K562 (cell line): ENCODE data around the gene CRYBA4. TPM values are rescaled to one million over a fixed set of nuclear protein-coding genes. Genes with fewer than 3 reads are reported as not detected.
A peak's percentile ranks its signal among the peaks of the same experiment; 100 is the strongest.

Experiments
- ATAC-seq: fragments of 200-7000 bp; cut with Tn5 transposase; 3 replicates; pipeline ENCODE4 v1.9.1; 2020; ENCODE audit warnings: moderate library complexity
- BruUV-seq: library from RNA; stranded (reverse); fragments of 400-500 nt; replicated peaks from 2 replicates; lab custom pipeline; 2021; lab: Mats Ljungman, UMichigan
- CTCF ChIA-PET: fragments of 300-600 bp; formaldehyde crosslinking; extraction: SDS; loops from one replicate; lab custom pipeline; 2021; ENCODE audit warnings: low intra/inter-chr PET ratio; lab: Yijun Ruan, JAX
- POLR2A ChIA-PET: fragments of 300-600, 350-650 bp; sonication (Branson Sonifier 250); formaldehyde crosslinking; extraction: SDS; loops from one replicate; lab custom pipeline; 2021; ENCODE audit warnings: antibody characterized with exemption, inconsistent platforms; lab: Yijun Ruan, JAX
- DNase-seq, 4 experiments: peaks; one replicate each; pipeline versions ENCODE4 v3.0.0 to v3.0.0-alpha.2; 2011 to 2018; ENCODE audit warnings: low spot score in 3 of 4, mixed read lengths in 3 of 4; ENCODE audit errors: extremely low read depth in 1 of 4
- FAIRE-seq: peaks from 2 replicates; lab custom pipeline; 2011; peaks lifted over from hg19 to GRCh38; lab: Jason Lieb, UNC
- H2AFZ ChIP-seq: 2 replicates; pipeline ENCODE4 v1.6.0; 2011; ENCODE audit warnings: low read depth, low read length, control low read depth, inconsistent platforms
- H3K27ac ChIP-seq: fragments of 200-600 bp; 3 replicates; pipeline ENCODE4 v1.8.0; 2011; ENCODE audit warnings: low read depth, mild to moderate bottlenecking, control low read depth, inconsistent platforms, low read length, moderate library complexity, mixed read lengths; ENCODE audit errors: extremely low read depth
- H3K27me3 ChIP-seq, 2 experiments: fragments of 300-600 bp in 1 of 2; 2 replicates in 1 of 2; 3 replicates in 1 of 2; pipeline versions ENCODE4 v1.6.0 to v1.8.0; 2011; ENCODE audit warnings: inconsistent platforms in 2 of 2, low read length in 2 of 2, mild to moderate bottlenecking in 1 of 2, mixed read lengths in 1 of 2, moderate library complexity in 1 of 2; ENCODE audit not compliant: control insufficient read depth in 2 of 2, insufficient read depth in 2 of 2
- H3K36me3 ChIP-seq: fragments of 300-600 bp; 3 replicates; pipeline ENCODE4 v1.8.0; 2011; ENCODE audit warnings: mild to moderate bottlenecking, low read length, inconsistent platforms; ENCODE audit not compliant: control insufficient read depth, insufficient read depth
- H3K4me1 ChIP-seq, 2 experiments: fragments of 200-600 bp in 1 of 2; replicated peaks in 1 of 2; 2 replicates in 1 of 2; 3 replicates in 1 of 2; pipeline versions ENCODE4 v1.5.1 to v1.8.0; 2011; ENCODE audit warnings: inconsistent platforms in 2 of 2, low read length in 2 of 2, mild to moderate bottlenecking in 1 of 2, mixed read lengths in 1 of 2, moderate library complexity in 1 of 2; ENCODE audit not compliant: control insufficient read depth in 2 of 2, insufficient read depth in 2 of 2
- H3K4me2 ChIP-seq: 2 replicates; pipeline ENCODE4 v1.6.1; 2011; ENCODE audit warnings: low read length, control low read depth, inconsistent platforms, mixed read lengths; ENCODE audit not compliant: insufficient read depth
- H3K4me3 ChIP-seq: fragments of 200-600 bp; sonication (generic), shearing (Covaris generic); 2 replicates; pipeline ENCODE4 v1.5.1; 2016; ENCODE audit warnings: control low read depth, inconsistent platforms
- H3K79me2 ChIP-seq: fragments of 200-600 bp; 3 replicates; pipeline ENCODE4 v1.8.0; 2011; ENCODE audit warnings: low read length, inconsistent platforms; ENCODE audit not compliant: control insufficient read depth, insufficient read depth
- H3K9ac ChIP-seq, 2 experiments: 2 replicates each; pipeline versions ENCODE4 v1.6.0 to v1.6.1; 2011; ENCODE audit warnings: low read depth in 2 of 2, low read length in 2 of 2, control low read depth in 1 of 2, inconsistent platforms in 1 of 2, mild to moderate bottlenecking in 1 of 2, mixed read lengths in 1 of 2; ENCODE audit not compliant: insufficient read depth in 1 of 2
- H3K9me1 ChIP-seq: one replicate; pipeline ENCODE4 v1.6.0; 2011; ENCODE audit warnings: inconsistent platforms, mild to moderate bottlenecking, low read length, moderate library complexity; ENCODE audit not compliant: control insufficient read depth, insufficient read depth
- H3K9me3 ChIP-seq: replicated peaks from 2 replicates; pipeline ENCODE4 v1.5.1; 2011; ENCODE audit warnings: low read depth, low read length, inconsistent platforms; ENCODE audit not compliant: control insufficient read depth, insufficient read depth
- H4K20me1 ChIP-seq: replicated peaks from 2 replicates; pipeline ENCODE4 v1.6.1; 2011; ENCODE audit warnings: low read length, inconsistent platforms, mixed read lengths; ENCODE audit not compliant: control insufficient read depth, insufficient read depth
- CEBPG ChIP-seq, 3 experiments: fragments of 200-800 bp in 1 of 3; sonication (Bioruptor generic) in 1 of 3; sonication (generic) in 1 of 3; formaldehyde crosslinking in 1 of 3; IDR thresholded peaks in 2 of 3; conservative IDR thresholded peaks in 1 of 3; 2 replicates each; pipeline versions ENCODE4 v1.6.1 to v1.8.0; 2016 to 2022; ENCODE audit warnings: missing compliant biosample characterization in 2 of 3, missing genetic modification characterization in 2 of 3, mild to moderate bottlenecking in 1 of 3, missing genetic modification reagents in 1 of 3
- CXXC5 ChIP-seq: fragments of 250-450 bp; sonication (Bioruptor Pico); IDR thresholded peaks from 2 replicates; pipeline ENCODE4 v1.8.0; 2022; ENCODE audit warnings: inconsistent platforms, mild to moderate bottlenecking, moderate library complexity
- ESRRA ChIP-seq: fragments of 450-650 bp; IDR thresholded peaks from 2 replicates; pipeline ENCODE4 v1.6.1; 2014; ENCODE audit warnings: low read depth, mild to moderate bottlenecking, moderate library complexity, borderline replicate concordance
- GTF2E2 ChIP-seq: fragments of 200-800 bp; sonication (Bioruptor generic); IDR thresholded peaks from 2 replicates; pipeline ENCODE4 v1.6.1; 2016; ENCODE audit warnings: missing genetic modification characterization, missing compliant biosample characterization
- HMGN3 ChIP-seq: IDR thresholded peaks from 2 replicates; pipeline ENCODE4 v1.6.1; 2011; ENCODE audit warnings: borderline replicate concordance, low read depth, mild to moderate bottlenecking, mixed read lengths, low read length; ENCODE audit not compliant: insufficient read length; ENCODE audit errors: extremely low read depth
- KAT2B ChIP-seq: IDR thresholded peaks from one replicate; pipeline ENCODE4 v1.6.1; 2012; ENCODE audit warnings: low read depth, mild to moderate bottlenecking, control low read depth, inconsistent platforms, low read length, moderate library complexity
- KAT7 ChIP-seq: sonication (generic); formaldehyde crosslinking; IDR thresholded peaks from 2 replicates; pipeline ENCODE4 v1.8.0; 2022; ENCODE audit warnings: missing genetic modification reagents, mild to moderate bottlenecking, borderline replicate concordance
- NR1H2 ChIP-seq: sonication (generic); formaldehyde crosslinking; IDR thresholded peaks from 2 replicates; pipeline ENCODE4 v1.4.0; 2020; ENCODE audit warnings: mild to moderate bottlenecking, missing genetic modification reagents
- POLR2H ChIP-seq: IDR thresholded peaks from 2 replicates; pipeline ENCODE4 v1.6.1; 2016; ENCODE audit warnings: missing genetic modification characterization, low read depth, mild to moderate bottlenecking, control low read depth, missing compliant biosample characterization, moderate library complexity
- PPARD ChIP-seq: fragments of 250-450 bp; sonication (Bioruptor Pico); IDR thresholded peaks from 2 replicates; pipeline ENCODE4 v1.8.0; 2022; ENCODE audit warnings: inconsistent platforms, mild to moderate bottlenecking, moderate library complexity
- RUNX1 ChIP-seq: sonication (generic); IDR thresholded peaks from 2 replicates; pipeline ENCODE4 v1.6.1; 2016; ENCODE audit warnings: antibody characterized with exemption, low read depth
- SAFB ChIP-seq: fragments of 200-400 bp; formaldehyde crosslinking; IDR thresholded peaks from 2 replicates; pipeline ENCODE4 v1.6.1; 2017; ENCODE audit warnings: low read depth, low read length, borderline replicate concordance
- SIN3A ChIP-seq, 2 experiments: fragments of 150-350 bp in 1 of 2; IDR thresholded peaks; 2 replicates each; pipeline ENCODE4 v1.6.1; 2011 to 2016; ENCODE audit warnings: borderline replicate concordance in 2 of 2, low read depth in 2 of 2, low read length in 2 of 2, mild to moderate bottlenecking in 2 of 2, moderate library complexity in 2 of 2; ENCODE audit not compliant: control insufficient read depth in 1 of 2
- TAF1 ChIP-seq: IDR thresholded peaks from 2 replicates; pipeline ENCODE4 v1.6.1; 2011; ENCODE audit warnings: mild to moderate bottlenecking, low read length, moderate library complexity; ENCODE audit not compliant: insufficient read depth, control insufficient read depth, severe bottlenecking; ENCODE audit errors: extremely low read depth
- TBP ChIP-seq: optimal IDR thresholded peaks from 2 replicates; pipeline ENCODE3; 2011; ENCODE audit warnings: low read depth, low read length, improper control_type of control experiment
- ZBTB17 ChIP-seq: fragments of 450-650 bp; formaldehyde crosslinking; IDR thresholded peaks from 2 replicates; pipeline ENCODE4 v1.4.0; 2020; ENCODE audit warnings: mild to moderate bottlenecking
- ZNF263 ChIP-seq: sonication (generic); formaldehyde crosslinking; IDR thresholded peaks from 2 replicates; pipeline ENCODE4 v1.8.0; 2022; ENCODE audit warnings: mild to moderate bottlenecking, missing genetic modification reagents, borderline replicate concordance
- ZNF274 ChIP-seq: IDR thresholded peaks from 2 replicates; pipeline ENCODE4 v1.6.1; 2011; ENCODE audit warnings: low read depth, mild to moderate bottlenecking, low read length, moderate library complexity, borderline replicate concordance
- WGBS: fragments of 100-300 bp; shearing (Covaris generic); methylation state at CpG from one replicate; pipeline ENCODE4 v1.1.6; 2016; ENCODE audit warnings: low coverage, mixed read lengths; ENCODE audit not compliant: insufficient coverage; ENCODE audit errors: missing lambda C conversion rate; 5-methylcytosine and 5-hydroxymethylcytosine counted together
- in situ Hi-C: fragments of 300-500 bp; cut with MboI; formaldehyde crosslinking; loops from 4 replicates; pipeline ENCODE4 v1.15.0; 2018; ENCODE audit warnings: inconsistent platforms, mixed read lengths
- intact Hi-C: fragments of 100-400 bp; cut with micrococcal nuclease; formaldehyde crosslinking; loops from 2 replicates; pipeline ENCODE4 v1.14.2; 2022
- polyA plus RNA-seq, 8 experiments: library from polyadenylated mRNA; depleted of rRNA in 4 of 8; stranded (reverse) in 5 of 8; unstranded in 3 of 8; fragments of >200 nt; fragmentation: Nextera tagmentation in 2 of 8; fragmentation: Illumina TruSeq in 1 of 8; extraction: Ambion mirVana in 2 of 8; extraction: Trizol in 1 of 8; gene quantifications; 2 replicates each; pipeline versions ENCODE4 v1.2.1 to v1.2.3, GENCODE V29; 2011 to 2014; ENCODE audit warnings: inconsistent platforms in 1 of 8, missing spikeins in 1 of 8
- total RNA-seq, 7 experiments: library from RNA; depleted of rRNA in 6 of 7; stranded (reverse); fragments of >200 nt in 6 of 7; fragmentation: Illumina TruSeq in 2 of 7; extraction: Trizol in 2 of 7; gene quantifications; 2 replicates each; pipeline versions ENCODE4 v1.2.1 to v1.2.3, GENCODE V29; 2011 to 2021; ENCODE audit warnings: low replicate concordance in 1 of 7

CRYBA4 gene
- total and polyA plus RNA-seq, 9 of the 15 experiments (the other 6 are each of a cell fraction or from before 2014, with no cell fraction given): 0.59 to 3.3 (median 1.6) TPM

- no peak for TF ChIP-seq KAT2B
- no peak for TF ChIP-seq RUNX1
- TF ChIP-seq ESRRA: 0 out of 2 replicates have a peak, but pooled peaks have one; percentile 4
- TF ChIP-seq KAT7: 0 out of 2 replicates have a peak, but pooled peaks have one; percentile 25
- TF ChIP-seq SIN3A (IDR thresholded peaks at IDR 0.05; ENCODE audit: borderline replicate concordance in 2 of 2, control insufficient read depth in 1 of 2, low read depth in 2 of 2, low read length in 2 of 2): no peak
- peak; percentile 5 for TF ChIP-seq HMGN3
- TF ChIP-seq, all 486 proteins: peak for 12
These were observed 32.4 kb upstream of the CRYBA4 start (continued) for GRCh38 chr22:26589367-26589844.

GRCh38 chr22:26589845-26590736 lies 31.7 kb upstream of the CRYBA4 start, which contains the start of gene TPST2:
Gene TPST2 (minus strand): TSS chr22:26590132. CDS start chr22:26541630, 48,502 bp downstream.
- H3K4me3 ChIP-seq: peak within 1 kb of the TSS; percentile 93
- peak; percentile 80 to 93 (median 88) for DNase-seq
- ATAC-seq: peak; percentile 86
- H3K79me2 ChIP-seq: peaks cover 51% of the 10 kb centered on the region
- H3K4me1 ChIP-seq: peaks cover 24 to 25% of the 10 kb centered on the region in 2 experiments
- in situ Hi-C loops (no loop called here), intact Hi-C loops (loop anchor here (10.0 kb wide), 1 partner anchor 105 kb away; the partner anchor contains the start of genes HPS4 and SRRD)
- peak within 1 kb of the TSS; percentile 78 to 96 for H3K9ac ChIP-seq
- H3K4me2 ChIP-seq: peak within 1 kb of the TSS; percentile 97
- H3K9me3 ChIP-seq: no peaks in the 10 kb centered on the region
- H3K36me3 ChIP-seq: peaks cover 29% of the 10 kb centered on the region; the same call in 2 of the 3 replicates
- peak within 1 kb of the TSS; percentile 64; the same call in 1 of the 2 replicates for H2AFZ ChIP-seq
- H3K27me3 ChIP-seq: no peaks in the 10 kb centered on the region
- peaks cover 6% of the 10 kb centered on the region; the same call in 1 of the 2 replicates for H4K20me1 ChIP-seq
- peak; percentile 40 for FAIRE-seq
- H3K9me1 ChIP-seq: no peaks in the 10 kb centered on the region
- 2% methylated on average over 19 of the region's 72 CpGs for WGBS
- H3K27ac ChIP-seq: peak within 1 kb of the TSS; percentile 88
- BruUV-seq: TSS peak; percentile 90
- CTCF ChIA-PET: no interaction called here
- POLR2A ChIA-PET: interaction anchor here (0.6 kb wide), 2 partner anchors 39 to 42 kb away, joined by 3 read pairs; no protein-coding TSS in a partner anchor
- TF ChIP-seq ZNF274 (no peak), PPARD (CRISPR knock-in tag) (no peak), SAFB (peak; percentile 48; the same call in 1 of the 2 replicates), CEBPG (CRISPR knock-in tag; IDR thresholded peaks at IDR 0.05) (no peak), CEBPG (tag; conservative IDR thresholded peaks at IDR 0.05 in 1 of 2, IDR thresholded peaks at IDR 0.05 in 1 of 2) (0 out of 4 replicates have a peak, but pooled peaks of 1 of the 2 experiments have one; percentile 7), ZBTB17 (CRISPR knock-in tag) (0 out of 2 replicates have a peak, but pooled peaks have one; percentile 23), POLR2H (tag) (peak; percentile 22; the same call in 1 of the 2 replicates), CXXC5 (peak; percentile 44), TAF1 (peak; percentile 68), GTF2E2 (tag) (0 out of 2 replicates have a peak, but pooled peaks have one; percentile 15), ZNF263 (CRISPR knock-in tag) (no peak), TBP (peak; percentile 24), NR1H2 (no peak)
